ENCODE measurements around the gene CD300C.
A peak's percentile ranks its signal among the peaks of the same experiment; 100 is the strongest.

DNA sequence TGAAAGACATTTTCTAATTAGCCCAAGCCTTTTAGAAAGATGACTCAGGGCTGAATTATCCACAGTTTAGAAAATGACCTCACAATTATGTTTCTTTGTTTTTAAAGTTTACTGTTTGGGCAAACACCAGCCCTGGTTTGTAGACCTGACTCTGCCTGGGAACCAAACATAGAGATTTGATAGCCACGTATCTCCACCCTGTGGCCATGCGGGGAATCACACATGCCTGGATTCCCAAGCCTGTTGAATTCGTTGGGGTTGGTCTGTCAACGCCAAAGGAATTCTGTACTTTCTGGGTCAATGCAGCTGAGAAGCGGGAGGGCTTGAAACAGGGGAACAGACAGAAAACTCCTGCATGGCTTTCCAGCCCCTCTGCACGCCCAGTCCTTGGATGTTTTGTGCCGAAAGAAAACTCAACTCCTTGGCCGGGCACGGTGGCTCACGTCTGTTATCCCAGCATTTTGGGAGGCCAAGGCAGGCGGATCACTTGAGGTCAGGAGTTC, 52.5 kb downstream of the CD300C start:
- TF ChIP-seq, protein P1, sequence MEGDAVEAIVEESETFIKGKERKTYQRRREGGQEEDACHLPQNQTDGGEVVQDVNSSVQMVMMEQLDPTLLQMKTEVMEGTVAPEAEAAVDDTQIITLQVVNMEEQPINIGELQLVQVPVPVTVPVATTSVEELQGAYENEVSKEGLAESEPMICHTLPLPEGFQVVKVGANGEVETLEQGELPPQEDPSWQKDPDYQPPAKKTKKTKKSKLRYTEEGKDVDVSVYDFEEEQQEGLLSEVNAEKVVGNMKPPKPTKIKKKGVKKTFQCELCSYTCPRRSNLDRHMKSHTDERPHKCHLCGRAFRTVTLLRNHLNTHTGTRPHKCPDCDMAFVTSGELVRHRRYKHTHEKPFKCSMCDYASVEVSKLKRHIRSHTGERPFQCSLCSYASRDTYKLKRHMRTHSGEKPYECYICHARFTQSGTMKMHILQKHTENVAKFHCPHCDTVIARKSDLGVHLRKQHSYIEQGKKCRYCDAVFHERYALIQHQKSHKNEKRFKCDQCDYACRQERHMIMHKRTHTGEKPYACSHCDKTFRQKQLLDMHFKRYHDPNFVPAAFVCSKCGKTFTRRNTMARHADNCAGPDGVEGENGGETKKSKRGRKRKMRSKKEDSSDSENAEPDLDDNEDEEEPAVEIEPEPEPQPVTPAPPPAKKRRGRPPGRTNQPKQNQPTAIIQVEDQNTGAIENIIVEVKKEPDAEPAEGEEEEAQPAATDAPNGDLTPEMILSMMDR (IDR thresholded peaks at IDR 0.05), result peak in 2 of 3 donors; percentile 15 to 53
- TF ChIP-seq POLR2A (IDR thresholded peaks at IDR 0.05), result no peak
